MM.1S (cell line): ENCODE results near the gene CPAMD8.

Source experiments
- DNase-seq: peaks from one replicate; pipeline ENCODE4 v3.0.0-alpha.2; 2015
- H2AFZ ChIP-seq: fragments of 300-600 bp; sonication (generic); 2 replicates; pipeline ENCODE4 v1.6.0; 2016; ENCODE audit warnings: antibody characterized with exemption, low read length
- H3F3A ChIP-seq: fragments of 300-600 bp; sonication (generic); 2 replicates; pipeline ENCODE4 v1.6.1; 2016; ENCODE audit warnings: mild to moderate bottlenecking, antibody characterized with exemption, low read length, moderate library complexity, mixed read lengths; ENCODE audit not compliant: insufficient read depth
- H3K27ac ChIP-seq: fragments of 300-600 bp; sonication (generic); 2 replicates; pipeline ENCODE4 v1.5.1; 2016; ENCODE audit warnings: mild to moderate bottlenecking, low read length
- H3K27me3 ChIP-seq: fragments of 300-600 bp; sonication (generic); replicated peaks from 2 replicates; pipeline ENCODE4 v1.6.0; 2016; ENCODE audit warnings: low read length; ENCODE audit not compliant: insufficient read depth
- H3K36me3 ChIP-seq: fragments of 300-600 bp; sonication (generic); replicated peaks from 2 replicates; pipeline ENCODE4 v1.6.1; 2016; ENCODE audit warnings: mild to moderate bottlenecking, low read length, mixed read lengths; ENCODE audit not compliant: insufficient read depth
- H3K4me1 ChIP-seq: fragments of 300-600 bp; sonication (generic); 2 replicates; pipeline ENCODE4 v1.6.1; 2016; ENCODE audit warnings: low read length, mixed read lengths
- H3K4me2 ChIP-seq: fragments of 300-600 bp; sonication (generic); 2 replicates; pipeline ENCODE4 v1.6.0; 2016; ENCODE audit warnings: low read depth, low read length
- H3K4me3 ChIP-seq: fragments of 300-600 bp; sonication (generic); 2 replicates; pipeline ENCODE4 v1.5.1; 2016; ENCODE audit warnings: low read length, mixed read lengths
- H3K79me2 ChIP-seq: fragments of 300-600 bp; sonication (generic); 2 replicates; pipeline ENCODE4 v1.6.1; 2016; ENCODE audit warnings: mixed run types, low read length, mixed read lengths
- H3K9ac ChIP-seq: fragments of 300-600 bp; sonication (generic); 2 replicates; pipeline ENCODE4 v1.6.1; 2016; ENCODE audit warnings: low read length, mixed read lengths
- H3K9me2 ChIP-seq: fragments of 300-600 bp; sonication (generic); replicated peaks from 2 replicates; pipeline ENCODE4 v1.6.1; 2016; ENCODE audit warnings: mild to moderate bottlenecking, low read length, mixed read lengths; ENCODE audit not compliant: insufficient read depth
- H3K9me3 ChIP-seq: fragments of 300-600 bp; sonication (generic); replicated peaks from 2 replicates; pipeline ENCODE4 v1.6.1; 2016; ENCODE audit warnings: mild to moderate bottlenecking, low read length, mixed read lengths; ENCODE audit not compliant: insufficient read depth
- H4K20me1 ChIP-seq: fragments of 300-600 bp; sonication (generic); 2 replicates; pipeline ENCODE4 v1.6.1; 2016; ENCODE audit warnings: mild to moderate bottlenecking, low read length, moderate library complexity, mixed read lengths; ENCODE audit not compliant: insufficient read depth
- EZH2 ChIP-seq: fragments of 300-600 bp; sonication (generic); optimal IDR thresholded peaks from 2 replicates; pipeline ENCODE3; 2017; ENCODE audit warnings: low read depth, mild to moderate bottlenecking, antibody characterized with exemption, low read length, mixed read lengths
- EZH2phosphoT487 ChIP-seq: fragments of 300-600 bp; sonication (generic); IDR thresholded peaks from 2 replicates; pipeline ENCODE4 v1.6.1; 2018; ENCODE audit warnings: antibody characterized with exemption, low read length
- TF ChIP-seq, protein P1 (sequence below): fragments of 300-600 bp; sonication (generic); IDR thresholded peaks from 2 replicates; pipeline ENCODE4 v1.5.1; 2016; ENCODE audit warnings: antibody characterized with exemption, low read length, mixed read lengths

Gene CPAMD8

DNA sequence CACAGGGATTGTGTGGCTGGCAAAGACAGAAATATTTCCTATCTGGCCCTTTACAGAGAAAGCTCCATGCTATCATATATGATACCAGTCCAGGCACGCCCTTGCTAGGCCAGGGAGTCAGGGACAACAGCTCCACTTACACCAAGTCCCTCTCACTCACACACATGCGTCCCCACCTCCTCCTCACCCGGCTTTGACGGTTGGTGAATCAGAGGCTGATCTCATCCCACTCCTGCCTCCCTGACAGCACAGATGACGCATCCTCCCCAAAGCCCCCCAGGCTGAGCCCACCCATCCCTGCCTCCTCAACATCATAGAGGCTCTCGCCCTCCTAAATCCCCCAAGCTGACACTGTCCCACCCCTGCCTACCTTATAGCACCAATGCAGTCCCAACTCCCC is 75.1 kb downstream of the CPAMD8 start:
- no peak overlapping the region for H2AFZ ChIP-seq
- no peaks in the 10 kb centered on the region for H3K36me3 ChIP-seq
- H3K9me3 ChIP-seq: no peaks in the 10 kb centered on the region
- no peak overlapping the region for H3K4me2 ChIP-seq
- H3K27ac ChIP-seq: no peak overlapping the region
- H3K79me2 ChIP-seq: no peaks in the 10 kb centered on the region
- H3K9me2 ChIP-seq: no peaks in the 10 kb centered on the region
- TF ChIP-seq EZH2: no peak
- TF ChIP-seq EZH2phosphoT487: no peak
- TF ChIP-seq, protein P1, sequence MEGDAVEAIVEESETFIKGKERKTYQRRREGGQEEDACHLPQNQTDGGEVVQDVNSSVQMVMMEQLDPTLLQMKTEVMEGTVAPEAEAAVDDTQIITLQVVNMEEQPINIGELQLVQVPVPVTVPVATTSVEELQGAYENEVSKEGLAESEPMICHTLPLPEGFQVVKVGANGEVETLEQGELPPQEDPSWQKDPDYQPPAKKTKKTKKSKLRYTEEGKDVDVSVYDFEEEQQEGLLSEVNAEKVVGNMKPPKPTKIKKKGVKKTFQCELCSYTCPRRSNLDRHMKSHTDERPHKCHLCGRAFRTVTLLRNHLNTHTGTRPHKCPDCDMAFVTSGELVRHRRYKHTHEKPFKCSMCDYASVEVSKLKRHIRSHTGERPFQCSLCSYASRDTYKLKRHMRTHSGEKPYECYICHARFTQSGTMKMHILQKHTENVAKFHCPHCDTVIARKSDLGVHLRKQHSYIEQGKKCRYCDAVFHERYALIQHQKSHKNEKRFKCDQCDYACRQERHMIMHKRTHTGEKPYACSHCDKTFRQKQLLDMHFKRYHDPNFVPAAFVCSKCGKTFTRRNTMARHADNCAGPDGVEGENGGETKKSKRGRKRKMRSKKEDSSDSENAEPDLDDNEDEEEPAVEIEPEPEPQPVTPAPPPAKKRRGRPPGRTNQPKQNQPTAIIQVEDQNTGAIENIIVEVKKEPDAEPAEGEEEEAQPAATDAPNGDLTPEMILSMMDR: no peak
- peaks cover 65% of the 10 kb centered on the region for H3K27me3 ChIP-seq
- no peak overlapping the region for H3K4me3 ChIP-seq
- no peaks in the 10 kb centered on the region for H3K4me1 ChIP-seq
- no peak for DNase-seq
- H3F3A ChIP-seq: no peaks in the 10 kb centered on the region
- no peak overlapping the region for H3K9ac ChIP-seq
- H4K20me1 ChIP-seq: no peaks in the 10 kb centered on the region

DNA sequence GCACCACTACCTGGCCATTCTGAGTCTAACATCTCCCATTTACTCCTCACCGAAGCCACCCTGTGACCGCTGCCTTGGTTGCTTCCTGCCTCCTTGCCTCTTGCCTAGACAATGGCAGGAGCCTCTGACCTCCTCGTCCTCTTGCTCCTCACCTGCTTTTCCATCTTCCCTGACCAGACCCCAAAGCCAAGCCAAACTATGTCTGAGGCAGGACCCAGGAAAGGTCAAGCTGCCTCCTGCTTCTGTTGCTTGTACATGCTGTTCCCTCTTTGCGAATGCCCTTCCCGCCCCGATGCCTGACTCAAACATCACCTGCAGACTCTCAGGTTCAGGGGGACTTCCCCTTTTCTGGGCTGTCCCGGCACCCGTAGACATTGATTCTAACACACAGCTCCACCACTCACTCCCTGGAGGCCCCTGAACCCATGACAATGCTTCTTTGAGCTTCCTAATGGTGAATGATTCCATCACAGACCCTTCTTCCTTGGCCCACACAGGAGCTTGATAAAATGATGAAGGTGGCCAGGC is 77.0 kb downstream of the CPAMD8 start:
- H2AFZ ChIP-seq: no peak overlapping the region
- TF ChIP-seq EZH2 (no peak), EZH2phosphoT487 (no peak)
- TF ChIP-seq, protein P1: no peak
- no peak overlapping the region for H3K9ac ChIP-seq
- no peaks in the 10 kb centered on the region for H3K4me1 ChIP-seq
- H3F3A ChIP-seq: no peaks in the 10 kb centered on the region
- H3K9me3 ChIP-seq: no peaks in the 10 kb centered on the region
- no peak overlapping the region for H3K4me3 ChIP-seq
- H3K27ac ChIP-seq: no peak overlapping the region
- H3K9me2 ChIP-seq: no peaks in the 10 kb centered on the region
- H4K20me1 ChIP-seq: no peaks in the 10 kb centered on the region
- H3K4me2 ChIP-seq: no peak overlapping the region
- DNase-seq: no peak
- no peaks in the 10 kb centered on the region for H3K79me2 ChIP-seq
- H3K27me3 ChIP-seq: peaks cover 62% of the 10 kb centered on the region
- H3K36me3 ChIP-seq: no peaks in the 10 kb centered on the region

DNA sequence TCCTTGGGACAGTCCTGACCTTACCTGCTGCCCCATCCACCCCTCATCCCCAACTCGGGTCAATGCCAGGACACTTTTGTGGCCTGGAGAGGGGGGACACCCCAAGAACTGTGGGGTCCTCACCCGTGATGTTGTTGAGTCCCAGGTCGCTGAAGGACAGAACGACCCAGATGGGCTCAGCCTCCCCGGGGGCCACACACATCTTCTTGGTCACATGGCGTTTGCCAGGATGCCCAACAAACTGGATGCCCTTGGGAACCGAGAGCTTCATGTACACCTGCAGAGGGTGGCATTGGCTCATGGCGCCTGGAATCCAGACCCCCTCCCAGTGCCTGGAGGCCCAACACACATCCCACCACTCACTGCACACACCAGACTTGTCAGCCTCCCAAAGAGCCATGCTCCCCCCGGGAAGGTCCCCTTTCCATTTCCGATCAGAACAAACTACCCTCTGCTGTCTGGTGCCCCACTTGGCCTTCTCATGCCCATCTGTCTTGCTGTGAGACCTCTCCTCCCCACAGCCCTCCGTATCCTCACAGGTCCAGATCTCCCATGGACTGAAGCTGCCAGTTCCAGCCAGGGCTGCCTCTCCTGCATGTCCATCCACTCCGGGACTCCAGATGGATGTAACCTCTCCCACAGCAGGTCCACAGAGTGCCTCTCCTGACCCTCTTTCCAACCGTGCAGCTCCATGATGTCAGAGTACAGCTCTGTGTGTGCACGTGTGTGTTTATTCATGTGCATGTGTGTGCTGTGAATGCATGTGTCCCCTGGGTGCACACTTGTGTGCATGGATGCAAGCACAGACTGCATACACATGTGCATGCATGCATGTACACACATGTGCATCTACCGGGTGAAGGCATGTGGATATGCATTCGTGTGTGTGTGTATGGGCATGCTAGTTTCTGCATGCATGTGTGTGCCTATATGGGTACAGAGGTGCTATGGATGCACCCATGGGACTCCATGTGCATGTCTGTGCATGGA is 79.4 kb downstream of the CPAMD8 start:
- Histone ChIP-seq H3K4me3 (no peak overlapping the region), H3F3A (no peaks in the 10 kb centered on the region), H3K27me3 (peaks cover 58% of the 10 kb centered on the region), H4K20me1 (no peaks in the 10 kb centered on the region), H3K27ac (no peak overlapping the region), H3K79me2 (no peaks in the 10 kb centered on the region), H3K9me3 (no peaks in the 10 kb centered on the region), H3K4me2 (no peak overlapping the region), H2AFZ (no peak overlapping the region), H3K9me2 (no peaks in the 10 kb centered on the region), H3K9ac (no peak overlapping the region), H3K36me3 (no peaks in the 10 kb centered on the region), H3K4me1 (no peaks in the 10 kb centered on the region)
- TF ChIP-seq EZH2 (no peak), EZH2phosphoT487 (no peak)
- TF ChIP-seq, protein P1: no peak
- DNase-seq: no peak
